Activated B cell treated with CpG ODN at 0.5 μM for 24 hours (primary cell): Measurements from ENCODE around the gene MYD88. TPM values are rescaled to one million over a fixed set of nuclear protein-coding genes. Genes with fewer than 3 reads are reported as not detected.

Experiments used
- ATAC-seq: fragments of 200-7000 bp; cut with Tn5 transposase; one replicate; pipeline ENCODE4 v1.10.0; 2021; ENCODE audit warnings: low read depth, mild to moderate bottlenecking, moderate library complexity
- CTCF ChIA-PET: fragments of 350-600 bp; sonication (Branson Sonifier 250); formaldehyde crosslinking; loops from one replicate; lab custom pipeline; 2021; ENCODE audit warnings: antibody characterized with exemption; lab: Charles Lee
- POLR2A ChIA-PET: fragments of 350-600 bp; sonication (Branson Sonifier 250); formaldehyde crosslinking; loops from one replicate; lab custom pipeline; 2021; ENCODE audit warnings: antibody characterized with exemption; lab: Charles Lee
- DNase-seq: peaks from one replicate; pipeline ENCODE4 v3.0.0; 2022
- H3K27ac Mint-ChIP-seq: one replicate; pipeline ENCODE4 v1.8.0; 2020; ENCODE audit warnings: mixed read lengths
- H3K27me3 Mint-ChIP-seq: one replicate; pipeline ENCODE4 v1.8.0; 2021; ENCODE audit warnings: mixed read lengths
- H3K36me3 Mint-ChIP-seq: one replicate; pipeline ENCODE4 v1.8.0; 2021; ENCODE audit warnings: low read depth, mixed read lengths
- H3K4me1 Mint-ChIP-seq: one replicate; pipeline ENCODE4 v1.8.0; 2021; ENCODE audit warnings: mixed read lengths
- H3K4me3 Mint-ChIP-seq: one replicate; pipeline ENCODE4 v1.8.0; 2020; ENCODE audit warnings: mild to moderate bottlenecking, mixed read lengths
- H3K9me3 Mint-ChIP-seq: one replicate; pipeline ENCODE4 v1.8.0; 2020; ENCODE audit warnings: mixed read lengths
- intact Hi-C: fragments of 100-400 bp; cut with micrococcal nuclease; formaldehyde crosslinking; loops from one replicate; pipeline ENCODE4 v1.15.1; 2024
- total RNA-seq: library from RNA; stranded (reverse); gene quantifications from 2 replicates; pipeline ENCODE4 v1.2.3, GENCODE V29; 2022
- TF ChIP-seq, protein P1 (sequence below): fragments of 200-600 bp; IDR thresholded peaks from one replicate; pipeline ENCODE4 v1.8.0; 2022; ENCODE audit warnings: antibody characterized with exemption, mild to moderate bottlenecking

Gene MYD88
- 60.1 and 62.7 TPM in 2 replicates for total RNA-seq

DNA sequence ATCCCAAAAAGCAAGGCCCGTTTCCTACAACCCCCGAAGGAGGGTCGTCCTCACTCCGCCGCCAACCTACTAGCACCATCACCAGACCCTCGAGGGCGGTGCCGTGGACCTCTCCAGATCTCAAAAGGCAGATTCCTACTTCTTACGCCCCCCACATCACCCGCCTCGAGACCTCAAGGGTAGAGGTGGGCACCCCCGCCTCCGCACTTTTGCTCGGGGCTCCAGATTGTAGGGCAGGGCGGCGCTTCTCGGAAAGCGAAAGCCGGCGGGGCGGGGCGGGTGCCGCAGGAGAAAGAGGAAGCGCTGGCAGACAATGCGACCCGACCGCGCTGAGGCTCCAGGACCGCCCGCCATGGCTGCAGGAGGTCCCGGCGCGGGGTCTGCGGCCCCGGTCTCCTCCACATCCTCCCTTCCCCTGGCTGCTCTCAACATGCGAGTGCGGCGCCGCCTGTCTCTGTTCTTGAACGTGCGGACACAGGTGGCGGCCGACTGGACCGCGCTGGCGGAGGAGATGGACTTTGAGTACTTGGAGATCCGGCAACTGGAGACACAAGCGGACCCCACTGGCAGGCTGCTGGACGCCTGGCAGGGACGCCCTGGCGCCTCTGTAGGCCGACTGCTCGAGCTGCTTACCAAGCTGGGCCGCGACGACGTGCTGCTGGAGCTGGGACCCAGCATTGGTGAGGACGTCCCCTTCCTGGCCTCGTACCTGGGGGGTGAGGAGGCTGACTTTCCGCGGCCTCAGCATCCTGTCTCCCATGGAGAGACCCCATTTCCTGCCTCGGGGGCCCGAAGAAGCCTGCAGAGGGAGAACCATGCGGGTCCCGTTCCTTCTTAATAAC lies at the start of gene MYD88:
MYD88 (plus strand) TSS at position 313 of the 842 bp plus-strand sequence; CDS start at position 353, 40 bp downstream.
- TF ChIP-seq, protein P1, sequence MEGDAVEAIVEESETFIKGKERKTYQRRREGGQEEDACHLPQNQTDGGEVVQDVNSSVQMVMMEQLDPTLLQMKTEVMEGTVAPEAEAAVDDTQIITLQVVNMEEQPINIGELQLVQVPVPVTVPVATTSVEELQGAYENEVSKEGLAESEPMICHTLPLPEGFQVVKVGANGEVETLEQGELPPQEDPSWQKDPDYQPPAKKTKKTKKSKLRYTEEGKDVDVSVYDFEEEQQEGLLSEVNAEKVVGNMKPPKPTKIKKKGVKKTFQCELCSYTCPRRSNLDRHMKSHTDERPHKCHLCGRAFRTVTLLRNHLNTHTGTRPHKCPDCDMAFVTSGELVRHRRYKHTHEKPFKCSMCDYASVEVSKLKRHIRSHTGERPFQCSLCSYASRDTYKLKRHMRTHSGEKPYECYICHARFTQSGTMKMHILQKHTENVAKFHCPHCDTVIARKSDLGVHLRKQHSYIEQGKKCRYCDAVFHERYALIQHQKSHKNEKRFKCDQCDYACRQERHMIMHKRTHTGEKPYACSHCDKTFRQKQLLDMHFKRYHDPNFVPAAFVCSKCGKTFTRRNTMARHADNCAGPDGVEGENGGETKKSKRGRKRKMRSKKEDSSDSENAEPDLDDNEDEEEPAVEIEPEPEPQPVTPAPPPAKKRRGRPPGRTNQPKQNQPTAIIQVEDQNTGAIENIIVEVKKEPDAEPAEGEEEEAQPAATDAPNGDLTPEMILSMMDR: no peak
- Mint-ChIP-seq H3K4me3 (peak within 1 kb of the TSS; percentile 97), H3K9me3 (no peaks in the 10 kb centered on the region), H3K27ac (peak within 1 kb of the TSS; percentile 99), H3K27me3 (no peaks in the 10 kb centered on the region), H3K4me1 (peaks cover 68% of the 10 kb centered on the region), H3K36me3 (peaks cover 51% of the 10 kb centered on the region)
- intact Hi-C loops: loop anchor here (1.0 to 5.0 kb wide), 4 partner anchors 11 to 1012 kb away; partner anchors contain the start of gene XYLB
- ChIA-PET CTCF (interaction anchor here (1.7 kb wide), 1 partner anchor 25 kb away, joined by 6 read pairs; no protein-coding TSS in a partner anchor), POLR2A (interaction anchor here (0.6 to 8.4 kb wide), 11 partner anchors 9 to 144 kb away, joined by 3 to 217 read pairs (median 4); partner anchors contain the start of genes DLEC1 and OXSR1)
- ATAC-seq (peak; percentile 55), DNase-seq (peak; percentile 84)

DNA sequence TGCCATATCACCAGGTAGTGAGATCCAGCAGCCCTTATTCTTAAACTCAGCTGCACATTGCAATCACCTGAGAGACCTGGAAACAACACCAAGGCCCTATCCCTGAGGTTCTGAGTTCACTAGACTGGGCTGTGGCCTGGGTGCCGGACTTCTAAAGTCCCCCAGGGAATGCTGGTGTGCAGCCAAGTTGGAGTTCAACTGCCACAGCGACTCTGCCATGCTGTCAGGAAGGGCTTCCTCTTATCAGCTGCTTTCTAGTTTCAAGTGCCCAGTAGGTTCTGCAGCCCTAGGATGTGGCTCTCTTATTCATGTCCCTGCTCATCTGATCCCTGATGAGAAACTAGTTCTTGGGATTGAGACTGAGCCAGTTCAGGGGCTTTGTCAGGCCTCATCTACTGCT lies 49.3 kb upstream of the MYD88 start:
- POLR2A ChIA-PET: no interaction called here
- ATAC-seq (no peak), DNase-seq (no peak)
- CTCF ChIA-PET: no interaction called here
- H3K27me3 Mint-ChIP-seq: no peaks in the 10 kb centered on the region
- no peaks in the 10 kb centered on the region for H3K4me1 Mint-ChIP-seq
- H3K27ac Mint-ChIP-seq: no peak overlapping the region
- no peaks in the 10 kb centered on the region for H3K36me3 Mint-ChIP-seq
- TF ChIP-seq, protein P1: no peak
- intact Hi-C loops: no loop called here
- H3K9me3 Mint-ChIP-seq: peaks cover 4% of the 10 kb centered on the region
- H3K4me3 Mint-ChIP-seq: no peak overlapping the region

DNA sequence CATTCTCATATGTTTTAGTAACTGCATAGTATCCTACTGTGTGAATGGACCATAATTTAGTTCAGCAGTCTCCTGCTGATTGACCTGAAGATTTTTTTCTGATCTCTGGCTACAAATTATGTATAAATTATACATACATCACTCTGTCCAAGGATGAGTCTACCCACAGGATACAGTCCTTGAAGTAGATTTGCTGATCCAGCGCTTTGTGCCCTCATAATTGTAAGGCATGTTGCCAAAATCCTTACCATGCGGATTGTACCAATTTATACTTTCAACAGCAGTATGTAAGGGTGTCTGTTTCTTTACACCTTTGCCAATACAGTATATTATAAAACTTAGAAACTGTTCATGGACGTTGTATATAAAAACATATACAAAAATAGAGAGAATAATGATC lies 48.0 kb upstream of the MYD88 start:
- no peak overlapping the region for H3K4me3 Mint-ChIP-seq
- peaks cover 4% of the 10 kb centered on the region for H3K27me3 Mint-ChIP-seq
- no peak overlapping the region for H3K27ac Mint-ChIP-seq
- no peak for DNase-seq
- ATAC-seq: no peak
- POLR2A ChIA-PET: no interaction called here
- H3K4me1 Mint-ChIP-seq: no peaks in the 10 kb centered on the region
- CTCF ChIA-PET: no interaction called here
- intact Hi-C loops: no loop called here
- TF ChIP-seq, protein P1: no peak
- no peaks in the 10 kb centered on the region for H3K9me3 Mint-ChIP-seq
- no peaks in the 10 kb centered on the region for H3K36me3 Mint-ChIP-seq

DNA sequence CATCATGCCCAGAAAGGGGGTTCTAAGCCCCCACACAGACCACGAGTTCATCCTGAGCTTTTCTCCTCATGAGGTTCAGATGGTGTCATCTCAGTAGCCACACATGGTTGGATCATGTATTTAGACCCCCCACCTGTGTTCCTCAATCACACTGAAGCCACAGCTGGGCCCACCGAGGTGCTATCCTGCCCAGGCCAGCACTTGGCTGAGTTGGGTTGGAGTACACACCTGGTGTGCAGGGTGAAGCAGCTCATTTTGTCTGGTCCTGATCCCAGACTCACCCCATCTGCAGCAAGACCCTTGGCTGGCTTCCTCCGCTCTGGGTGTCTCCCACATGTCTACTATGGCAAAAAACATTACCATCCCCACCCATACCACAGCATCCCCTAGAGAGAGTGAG lies 43.5 kb upstream of the MYD88 start:
- Mint-ChIP-seq H3K27ac (no peak overlapping the region), H3K9me3 (no peaks in the 10 kb centered on the region)
- POLR2A ChIA-PET: no interaction called here

More for the DNA sequence above, 43.5 kb upstream of the MYD88 start:
- CTCF ChIA-PET: no interaction called here
- intact Hi-C loops: no loop called here
- no peak for DNase-seq
- Mint-ChIP-seq H3K27me3 (peaks cover 14% of the 10 kb centered on the region), H3K4me3 (no peak overlapping the region), H3K4me1 (no peaks in the 10 kb centered on the region), H3K36me3 (no peaks in the 10 kb centered on the region)
- TF ChIP-seq, protein P1: no peak
- no peak for ATAC-seq
